AG09309 (cell line): ENCODE measurements around the gene SCAMP3.
A peak's percentile ranks its signal among the peaks of the same experiment; 100 is the strongest.

Experiments used
- DNase-seq: peaks from one replicate; pipeline ENCODE4 v3.0.0-alpha.2; 2010; ENCODE audit warnings: low read depth
- H3K4me3 ChIP-seq: 2 replicates; pipeline ENCODE4 v1.5.1; 2011; ENCODE audit warnings: mild to moderate bottlenecking, low read depth, low read length, moderate library complexity; ENCODE audit not compliant: control insufficient read depth
- CTCF ChIP-seq: IDR thresholded peaks from 2 replicates; pipeline ENCODE4 v1.5.1; 2011; ENCODE audit warnings: mild to moderate bottlenecking, low read depth, low read length, inconsistent platforms; ENCODE audit not compliant: insufficient read depth, control insufficient read depth; ENCODE audit errors: missing control alignments

Gene SCAMP3

GRCh38 chr1:155208541-155209311 is 53.4 kb downstream of the SCAMP3 start, which contains the start of gene MTX1:
MTX1 (plus strand) TSS chr1:155208695; CDS start chr1:155208805, 110 bp downstream.
- TF ChIP-seq CTCF = no peak
- DNase-seq = no peak
- H3K4me3 ChIP-seq = peak within 1 kb of the TSS; percentile 83

- peak within 1 kb of the TSS; percentile 83 for H3K4me3 ChIP-seq
- no peak for TF ChIP-seq CTCF
- no peak for DNase-seq
Measured at GRCh38 chr1:155207806-155208540, 54.2 kb downstream of the SCAMP3 start, which contains the start of gene THBS3. THBS3 (minus strand) TSS chr1:155207897; CDS start chr1:155207876, 21 bp downstream.

GRCh38 chr1:155206891-155207805 is 55.0 kb downstream of the SCAMP3 start:
- peak; percentile 92 for TF ChIP-seq CTCF
- no peak for DNase-seq
- H3K4me3 ChIP-seq = peak overlapping the region; percentile 83
